ENCODE data around the gene PHACTR1. TPM values are rescaled to one million over a fixed set of nuclear protein-coding genes. Genes with fewer than 3 reads are reported as not detected.

PHACTR1 gene
- polyA plus RNA-seq, 1 of the 3 experiments (the other 2 are of a cell fraction) = 0.12 TPM

DNA sequence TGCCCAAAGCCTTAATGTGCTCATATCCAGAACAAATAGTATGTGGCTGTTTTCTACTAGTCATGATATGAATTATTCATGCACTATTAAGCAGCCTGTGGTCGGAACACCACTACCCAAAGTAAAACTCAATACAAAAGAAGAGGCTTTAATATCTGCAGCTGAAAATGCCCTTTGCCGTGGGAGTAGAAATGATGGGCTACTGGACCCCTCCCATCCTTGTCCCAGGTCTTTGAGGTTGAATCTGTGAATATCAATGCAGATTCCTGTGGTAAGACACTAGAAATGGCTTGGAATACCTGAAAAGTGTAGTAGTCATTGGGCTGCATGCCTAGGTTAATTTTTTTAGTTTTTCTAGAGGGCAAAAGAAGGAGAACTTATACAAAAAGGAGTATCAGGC, 308.0 kb downstream of the PHACTR1 start:
- TF ChIP-seq CHD2 (IDR thresholded peaks at IDR 0.05; ENCODE audit: low read length, partially characterized antibody) (no peak), RFX5 (IDR thresholded peaks at IDR 0.05; ENCODE audit: low read length) (no peak), JUND (IDR thresholded peaks at IDR 0.05) (no peak), MXI1 (IDR thresholded peaks at IDR 0.05; ENCODE audit: low read depth, low read length) (no peak), RAD21 (IDR thresholded peaks at IDR 0.05; ENCODE audit: low read length) (no peak), YY1 (IDR thresholded peaks at IDR 0.05; ENCODE audit: low read depth) (no peak), RXRA (IDR thresholded peaks at IDR 0.05; ENCODE audit: borderline replicate concordance, low read depth) (no peak), GATA2 (CRISPR knock-in tag; IDR thresholded peaks at IDR 0.05) (no peak), EP300 (IDR thresholded peaks at IDR 0.05; ENCODE audit: borderline replicate concordance in 1 of 2, low read depth in 1 of 2, low read length in 1 of 2) (no peak), TEAD4 (IDR thresholded peaks at IDR 0.05; ENCODE audit: borderline replicate concordance, insufficient read depth) (no peak), TCF12 (IDR thresholded peaks at IDR 0.05) (no peak), NFIC (IDR thresholded peaks at IDR 0.05; ENCODE audit: borderline replicate concordance) (no peak), GABPA (IDR thresholded peaks at IDR 0.05; ENCODE audit: low read depth) (no peak)
- TF ChIP-seq, protein P1, sequence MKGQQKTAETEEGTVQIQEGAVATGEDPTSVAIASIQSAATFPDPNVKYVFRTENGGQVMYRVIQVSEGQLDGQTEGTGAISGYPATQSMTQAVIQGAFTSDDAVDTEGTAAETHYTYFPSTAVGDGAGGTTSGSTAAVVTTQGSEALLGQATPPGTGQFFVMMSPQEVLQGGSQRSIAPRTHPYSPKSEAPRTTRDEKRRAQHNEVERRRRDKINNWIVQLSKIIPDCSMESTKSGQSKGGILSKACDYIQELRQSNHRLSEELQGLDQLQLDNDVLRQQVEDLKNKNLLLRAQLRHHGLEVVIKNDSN (IDR thresholded peaks at IDR 0.05; ENCODE audit: borderline replicate concordance, low read depth) = no peak
- TF ChIP-seq, protein P2, sequence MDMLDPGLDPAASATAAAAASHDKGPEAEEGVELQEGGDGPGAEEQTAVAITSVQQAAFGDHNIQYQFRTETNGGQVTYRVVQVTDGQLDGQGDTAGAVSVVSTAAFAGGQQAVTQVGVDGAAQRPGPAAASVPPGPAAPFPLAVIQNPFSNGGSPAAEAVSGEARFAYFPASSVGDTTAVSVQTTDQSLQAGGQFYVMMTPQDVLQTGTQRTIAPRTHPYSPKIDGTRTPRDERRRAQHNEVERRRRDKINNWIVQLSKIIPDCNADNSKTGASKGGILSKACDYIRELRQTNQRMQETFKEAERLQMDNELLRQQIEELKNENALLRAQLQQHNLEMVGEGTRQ (IDR thresholded peaks at IDR 0.05; ENCODE audit: borderline replicate concordance, low read depth, low read length) = no peak
- TF ChIP-seq, protein P3, sequence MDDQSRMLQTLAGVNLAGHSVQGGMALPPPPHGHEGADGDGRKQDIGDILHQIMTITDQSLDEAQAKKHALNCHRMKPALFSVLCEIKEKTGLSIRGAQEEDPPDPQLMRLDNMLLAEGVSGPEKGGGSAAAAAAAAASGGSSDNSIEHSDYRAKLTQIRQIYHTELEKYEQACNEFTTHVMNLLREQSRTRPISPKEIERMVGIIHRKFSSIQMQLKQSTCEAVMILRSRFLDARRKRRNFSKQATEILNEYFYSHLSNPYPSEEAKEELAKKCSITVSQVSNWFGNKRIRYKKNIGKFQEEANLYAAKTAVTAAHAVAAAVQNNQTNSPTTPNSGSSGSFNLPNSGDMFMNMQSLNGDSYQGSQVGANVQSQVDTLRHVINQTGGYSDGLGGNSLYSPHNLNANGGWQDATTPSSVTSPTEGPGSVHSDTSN (IDR thresholded peaks at IDR 0.05) = no peak
- peaks cover 0 to 9% of the 10 kb centered on the region in 2 experiments; a peak in 1 of 4 replicates for H3K4me1 ChIP-seq (ENCODE audit: control insufficient read depth in 1 of 2, insufficient read depth in 2 of 2, low read depth in 1 of 2, low read length in 1 of 2)
- H3K79me2 ChIP-seq (ENCODE audit: insufficient read depth) = no peaks in the 10 kb centered on the region
- WGBS (ENCODE audit: low lambda C conversion rate) = 55% methylated on average over 2 of the region's 2 CpGs
- POLR2A ChIA-PET = no interaction called here
- H3K9me3 ChIP-seq = no peaks in the 10 kb centered on the region
- H3K9ac ChIP-seq = no peak overlapping the region
- no peak overlapping the region for H3K27ac ChIP-seq (ENCODE audit: low read depth in 2 of 2, low read length in 1 of 2)
- H3K4me2 ChIP-seq = no peak overlapping the region
- H4K20me1 ChIP-seq (ENCODE audit: insufficient read depth) = no peaks in the 10 kb centered on the region
- no peak overlapping the region for H2AFZ ChIP-seq (ENCODE audit: low read depth)
- H3K36me3 ChIP-seq (replicated peaks in 1 of 2; ENCODE audit: control insufficient read depth in 1 of 2, insufficient read depth in 2 of 2, low read length in 1 of 2) = no peaks in the 10 kb centered on the region
- DNase-seq = no peak
- no peak overlapping the region for H3K4me3 ChIP-seq (ENCODE audit: low read depth in 2 of 2, low read length in 1 of 2)
- CTCF ChIA-PET = no interaction called here
- no peaks in the 10 kb centered on the region for H3K9me2 ChIP-seq
- H3F3A ChIP-seq (replicated peaks; ENCODE audit: insufficient read depth) = no peaks in the 10 kb centered on the region
- no peaks in the 10 kb centered on the region for H3K27me3 ChIP-seq (ENCODE audit: insufficient read depth)

DNA sequence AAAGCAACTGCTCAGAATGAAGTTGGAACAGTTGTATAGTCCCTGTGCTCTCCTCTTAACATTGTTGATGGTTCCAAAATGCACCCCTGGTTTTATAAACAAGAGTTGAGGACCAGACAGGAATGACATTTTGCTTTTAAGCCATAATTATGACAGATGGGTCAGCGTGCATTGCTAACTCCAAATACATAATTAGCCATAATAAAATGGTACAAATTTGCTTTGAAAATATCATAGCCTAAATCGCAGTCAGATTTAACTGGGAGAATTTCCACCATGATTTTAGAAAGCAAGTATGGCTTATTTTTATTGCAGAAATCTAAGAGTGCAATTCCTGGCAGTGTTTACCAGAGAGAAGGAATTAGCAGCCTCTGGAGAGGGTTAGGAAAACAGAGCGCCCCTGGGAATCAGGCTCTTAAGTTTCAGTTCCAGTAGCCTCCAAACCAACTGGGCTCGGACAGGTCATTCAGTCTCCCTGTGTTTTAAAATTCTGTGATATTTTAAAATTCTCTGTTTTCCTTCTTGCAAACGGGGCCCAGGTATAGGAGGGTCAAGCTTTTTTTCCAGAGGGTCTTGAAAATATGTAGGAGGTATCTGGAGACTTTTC, 309.4 kb downstream of the PHACTR1 start:
- H3K79me2 ChIP-seq (ENCODE audit: insufficient read depth) = no peaks in the 10 kb centered on the region
- 29% methylated on average over 5 of the region's 5 CpGs for WGBS (ENCODE audit: low lambda C conversion rate)
- H4K20me1 ChIP-seq (ENCODE audit: insufficient read depth) = no peaks in the 10 kb centered on the region
- no peak for DNase-seq
- peaks cover 0 to 14% of the 10 kb centered on the region in 2 experiments; a peak in 2 of 4 replicates for H3K4me1 ChIP-seq (ENCODE audit: control insufficient read depth in 1 of 2, insufficient read depth in 2 of 2, low read depth in 1 of 2, low read length in 1 of 2)
- no peak overlapping the region for H2AFZ ChIP-seq (ENCODE audit: low read depth)
- no peaks in the 10 kb centered on the region for H3F3A ChIP-seq (replicated peaks; ENCODE audit: insufficient read depth)
- no peak overlapping the region for H3K4me2 ChIP-seq
- POLR2A ChIA-PET = no interaction called here
- no peaks in the 10 kb centered on the region for H3K27me3 ChIP-seq (ENCODE audit: insufficient read depth)
- H3K9me2 ChIP-seq = no peaks in the 10 kb centered on the region
- no peak overlapping the region for H3K27ac ChIP-seq (ENCODE audit: low read depth in 2 of 2, low read length in 1 of 2)
- CTCF ChIA-PET = interaction anchor here (0.6 to 0.7 kb wide), 2 partner anchors 9 to 214 kb away, joined by 3 read pairs; no protein-coding TSS in a partner anchor
- no peaks in the 10 kb centered on the region for H3K9me3 ChIP-seq
- no peaks in the 10 kb centered on the region for H3K36me3 ChIP-seq (replicated peaks in 1 of 2; ENCODE audit: control insufficient read depth in 1 of 2, insufficient read depth in 2 of 2, low read length in 1 of 2)
- H3K9ac ChIP-seq = no peak overlapping the region
- H3K4me3 ChIP-seq (ENCODE audit: low read depth in 2 of 2, low read length in 1 of 2) = no peak overlapping the region
- TF ChIP-seq NRF1 (IDR thresholded peaks at IDR 0.05; ENCODE audit: low read depth, low read length) (no peak), SMC3 (IDR thresholded peaks at IDR 0.05; ENCODE audit: low read depth, low read length) (no peak), ELF1 (IDR thresholded peaks at IDR 0.05) (no peak), RAD21 (IDR thresholded peaks at IDR 0.05; ENCODE audit: low read length) (no peak), NFIC (IDR thresholded peaks at IDR 0.05; ENCODE audit: borderline replicate concordance) (no peak), GATA2 (CRISPR knock-in tag; IDR thresholded peaks at IDR 0.05) (no peak), POLR2AphosphoS5 (IDR thresholded peaks at IDR 0.05; ENCODE audit: low read depth, low read length) (no peak)
- TF ChIP-seq, protein P2 (IDR thresholded peaks at IDR 0.05; ENCODE audit: borderline replicate concordance, low read depth, low read length) = no peak
- TF ChIP-seq, protein P4, sequence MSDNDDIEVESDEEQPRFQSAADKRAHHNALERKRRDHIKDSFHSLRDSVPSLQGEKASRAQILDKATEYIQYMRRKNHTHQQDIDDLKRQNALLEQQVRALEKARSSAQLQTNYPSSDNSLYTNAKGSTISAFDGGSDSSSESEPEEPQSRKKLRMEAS (IDR thresholded peaks at IDR 0.05; ENCODE audit: low read depth) = no peak
- TF ChIP-seq, protein P5, sequence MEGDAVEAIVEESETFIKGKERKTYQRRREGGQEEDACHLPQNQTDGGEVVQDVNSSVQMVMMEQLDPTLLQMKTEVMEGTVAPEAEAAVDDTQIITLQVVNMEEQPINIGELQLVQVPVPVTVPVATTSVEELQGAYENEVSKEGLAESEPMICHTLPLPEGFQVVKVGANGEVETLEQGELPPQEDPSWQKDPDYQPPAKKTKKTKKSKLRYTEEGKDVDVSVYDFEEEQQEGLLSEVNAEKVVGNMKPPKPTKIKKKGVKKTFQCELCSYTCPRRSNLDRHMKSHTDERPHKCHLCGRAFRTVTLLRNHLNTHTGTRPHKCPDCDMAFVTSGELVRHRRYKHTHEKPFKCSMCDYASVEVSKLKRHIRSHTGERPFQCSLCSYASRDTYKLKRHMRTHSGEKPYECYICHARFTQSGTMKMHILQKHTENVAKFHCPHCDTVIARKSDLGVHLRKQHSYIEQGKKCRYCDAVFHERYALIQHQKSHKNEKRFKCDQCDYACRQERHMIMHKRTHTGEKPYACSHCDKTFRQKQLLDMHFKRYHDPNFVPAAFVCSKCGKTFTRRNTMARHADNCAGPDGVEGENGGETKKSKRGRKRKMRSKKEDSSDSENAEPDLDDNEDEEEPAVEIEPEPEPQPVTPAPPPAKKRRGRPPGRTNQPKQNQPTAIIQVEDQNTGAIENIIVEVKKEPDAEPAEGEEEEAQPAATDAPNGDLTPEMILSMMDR (IDR thresholded peaks at IDR 0.05) = no peak
- TF ChIP-seq, protein P3 (IDR thresholded peaks at IDR 0.05) = no peak

All from SK-N-SH (cell line).